HG02884 (cell line): Measurements from ENCODE around the gene HAUS7.

ENCODE experiments used
- ATAC-seq: cut with Tn5 transposase; IDR thresholded peaks from one replicate; pipeline ENCODE4 v1.9.1; 2021; ENCODE audit warnings: mild to moderate bottlenecking, moderate library complexity; ENCODE audit not compliant: unreplicated experiment

The HAUS7 gene

GRCh38 chrX:153470411-153471363 is at the start of gene HAUS7:
TSS of gene HAUS7 (minus strand) at chrX:153470576. CDS start at chrX:153470557, 19 bp downstream.
- peak; percentile 72 for ATAC-seq

GRCh38 chrX:153519569-153520286 is 49.4 kb upstream of the HAUS7 start:
- no peak for ATAC-seq

- no peak for ATAC-seq
Observed at GRCh38 chrX:153517946-153518834, 47.8 kb upstream of the HAUS7 start.

DNA sequence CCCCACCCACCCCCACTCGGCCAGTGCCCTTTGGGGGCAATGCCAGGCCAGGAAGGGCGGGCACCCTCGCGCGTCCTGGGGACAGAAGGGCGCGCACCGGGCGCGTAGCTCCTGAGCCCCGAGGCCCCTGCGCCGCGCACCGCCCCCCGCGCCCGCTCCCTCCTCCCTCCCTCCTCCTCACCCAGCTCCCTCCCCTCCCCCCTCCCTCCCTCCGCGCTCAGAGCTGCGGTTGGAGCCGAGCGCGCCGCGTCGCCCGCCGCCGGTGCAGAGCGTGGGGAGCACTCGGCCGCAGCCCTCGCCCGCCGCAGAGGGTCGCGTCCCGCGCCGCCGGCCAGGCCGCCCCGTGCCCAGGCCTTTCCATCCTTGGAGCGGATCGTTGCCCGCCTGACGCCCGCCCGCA is 47.0 kb upstream of the HAUS7 start, which contains the start of gene ATP2B3:
TSS of gene ATP2B3 (plus strand) at position 220 of the 400 bp plus-strand sequence. CDS start 18,606 bp downstream, outside the sequence.
- ATAC-seq: no peak

GRCh38 chrX:153516073-153516472 is 45.7 kb upstream of the HAUS7 start:
- no peak for ATAC-seq

DNA sequence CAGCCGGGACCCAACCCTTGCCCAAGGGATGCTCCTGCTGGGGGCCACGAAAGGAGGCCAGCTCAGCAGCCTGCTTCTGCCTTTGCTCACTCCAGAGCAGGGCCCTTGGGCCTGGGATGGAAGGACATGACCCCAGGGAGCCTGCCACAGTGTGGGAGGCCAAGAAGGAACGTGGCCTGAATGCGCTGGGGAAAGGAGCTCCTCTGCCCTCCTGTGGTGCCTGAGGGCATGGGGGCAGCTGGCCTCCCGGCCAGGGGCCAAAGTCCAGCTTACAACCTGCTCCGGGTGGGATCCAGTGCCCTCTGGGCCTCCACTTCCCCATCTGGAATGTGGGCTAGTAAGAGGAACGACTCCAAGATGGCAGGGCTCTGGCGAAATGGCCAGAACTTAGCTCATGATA is 45.1 kb upstream of the HAUS7 start:
- no peak for ATAC-seq

GRCh38 chrX:153514259-153514658 is 43.9 kb upstream of the HAUS7 start:
- ATAC-seq: no peak

DNA sequence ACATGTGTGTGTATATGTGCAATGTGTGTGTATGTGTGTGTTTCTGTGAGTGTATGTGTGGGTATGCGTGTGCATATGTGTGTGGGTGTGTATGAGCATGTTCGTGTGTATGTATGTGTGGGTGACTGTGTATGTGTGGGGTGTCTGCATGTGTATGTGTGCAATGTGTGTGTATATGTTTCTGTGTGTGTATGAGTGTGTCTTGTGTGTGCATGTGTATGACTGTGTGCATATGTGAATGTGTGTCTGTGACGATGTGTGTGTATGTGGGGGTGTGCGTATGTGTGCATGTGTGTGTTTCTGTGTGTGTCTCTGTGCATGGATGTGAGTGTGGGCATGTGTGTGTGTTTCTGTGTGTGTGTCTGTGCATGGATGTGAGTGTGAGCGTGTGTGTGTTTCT is 42.9 kb upstream of the HAUS7 start:
- no peak for ATAC-seq

- no peak for ATAC-seq
Observed at GRCh38 chrX:153512501-153512893, 42.1 kb upstream of the HAUS7 start.

GRCh38 chrX:153511784-153512500 is 41.6 kb upstream of the HAUS7 start:
- no peak for ATAC-seq

GRCh38 chrX:153510383-153510782 is 40.0 kb upstream of the HAUS7 start:
- no peak for ATAC-seq

DNA sequence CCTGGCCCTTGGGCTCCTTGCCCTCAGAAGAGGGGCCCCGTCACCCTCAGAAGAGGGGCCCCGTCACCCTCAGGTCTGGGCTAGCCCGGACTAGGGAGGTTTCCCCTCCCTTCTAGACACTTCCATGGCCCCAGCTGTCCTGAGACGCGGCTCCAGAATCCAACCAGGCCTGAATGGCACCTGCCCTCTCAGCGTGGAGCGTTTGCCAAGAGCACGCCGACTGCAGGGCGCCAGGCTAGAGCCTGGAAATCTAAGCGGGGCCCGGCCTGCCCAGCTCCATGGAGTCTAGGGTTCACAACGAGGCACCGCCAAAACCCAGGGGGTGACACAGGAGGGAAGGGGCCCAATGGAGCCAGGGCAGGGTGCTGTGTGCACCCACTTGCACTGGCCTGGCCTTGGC is 39.2 kb upstream of the HAUS7 start:
- ATAC-seq: no peak

DNA sequence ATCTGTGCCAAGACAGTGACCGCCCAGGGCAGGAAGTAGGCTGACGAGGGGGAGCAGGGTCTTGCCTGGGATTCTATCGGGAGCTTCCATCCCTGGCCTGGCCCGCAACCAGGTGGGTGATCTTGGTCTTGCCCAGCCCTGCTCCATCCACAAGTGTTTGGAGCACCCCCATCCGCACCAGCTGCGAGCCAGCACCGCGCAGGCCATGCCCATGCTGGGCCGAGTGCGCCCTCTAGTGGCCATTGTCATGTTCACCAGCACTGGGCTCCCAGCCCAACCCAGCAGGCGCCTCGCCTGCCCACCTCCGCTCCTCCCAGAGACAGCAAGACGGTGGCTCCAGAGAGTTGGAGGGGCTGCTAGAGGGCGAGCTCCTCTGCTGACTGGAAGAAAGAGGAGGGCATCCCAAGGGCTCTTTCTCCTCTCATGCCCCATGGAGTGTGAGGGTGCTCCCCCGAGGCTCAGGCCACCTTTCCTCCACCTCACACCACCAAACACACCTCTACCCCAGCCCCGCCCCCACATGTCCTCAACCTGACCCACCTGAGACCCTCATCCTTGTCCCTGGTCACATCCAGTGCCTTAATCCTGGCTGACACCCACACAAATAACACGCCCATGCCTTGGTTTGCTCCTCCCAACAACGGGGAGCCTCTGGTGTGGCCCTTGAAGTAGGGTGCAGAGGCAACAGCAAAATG is 37.3 kb upstream of the HAUS7 start:
- ATAC-seq: peak; percentile 66

DNA sequence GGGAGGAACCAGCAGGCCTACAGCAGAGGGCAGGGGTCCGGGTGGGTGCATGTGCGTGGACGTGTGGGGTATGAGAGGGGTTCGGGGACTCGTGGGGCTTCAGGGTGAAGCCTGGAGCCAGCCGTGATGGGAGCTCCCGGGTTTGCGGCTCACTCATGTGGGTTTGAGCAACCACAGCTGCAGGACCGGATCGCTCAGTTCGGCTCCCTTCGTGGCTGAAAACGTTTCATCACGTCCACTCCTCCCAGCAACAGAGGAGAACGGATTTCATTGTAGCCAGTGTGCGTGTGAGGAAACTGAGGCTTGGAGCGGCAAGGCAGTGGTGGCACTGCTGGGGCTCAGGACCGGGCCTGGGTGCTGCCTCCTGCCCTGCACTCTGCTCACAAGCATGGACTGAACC is 35.0 kb upstream of the HAUS7 start:
- no peak for ATAC-seq

- no peak for ATAC-seq
Observed at GRCh38 chrX:153504445-153505016, 34.2 kb upstream of the HAUS7 start.

GRCh38 chrX:153502796-153503195 is 32.4 kb upstream of the HAUS7 start:
- ATAC-seq: no peak

DNA sequence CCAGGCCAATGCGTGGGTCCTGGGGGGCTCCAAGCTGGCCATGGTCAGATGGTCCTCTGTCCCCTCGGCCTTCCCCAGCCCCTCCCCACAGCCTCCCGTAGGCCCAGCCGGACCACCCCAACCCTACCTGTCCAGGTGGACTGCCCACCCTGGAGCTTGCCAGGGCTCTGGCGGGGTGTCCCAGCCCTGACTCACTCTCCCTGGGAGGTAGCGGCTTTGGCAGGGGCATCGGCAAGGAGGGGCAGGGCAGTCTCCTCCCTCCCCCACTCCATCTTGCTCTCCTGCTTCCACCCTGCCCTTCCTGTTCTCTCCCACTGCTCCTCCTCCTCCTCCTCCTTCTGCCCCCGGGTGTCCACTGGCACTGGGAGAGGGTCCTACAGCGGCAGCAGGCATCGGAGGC is 31.8 kb upstream of the HAUS7 start:
- ATAC-seq: no peak

DNA sequence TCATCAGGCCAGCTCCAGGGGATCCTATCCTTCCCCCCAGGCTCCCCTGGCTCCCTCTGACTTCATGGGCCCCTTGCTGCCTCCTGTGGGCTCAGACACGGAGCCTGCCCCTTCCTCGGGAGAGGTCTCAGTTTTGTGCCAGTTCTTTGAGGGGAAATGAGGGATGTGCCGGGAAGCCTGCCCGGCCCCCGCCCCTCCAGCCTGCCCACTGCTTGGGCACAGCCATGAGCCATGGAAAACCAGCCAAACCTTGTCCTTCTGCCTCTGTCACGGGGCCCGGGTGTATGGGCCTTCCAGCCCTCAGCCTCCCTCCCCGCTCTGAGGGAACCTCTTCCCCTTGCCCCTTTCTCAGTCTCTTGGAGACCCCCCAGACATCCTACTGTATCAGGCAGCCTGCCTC is 31.2 kb upstream of the HAUS7 start:
- ATAC-seq: no peak

DNA sequence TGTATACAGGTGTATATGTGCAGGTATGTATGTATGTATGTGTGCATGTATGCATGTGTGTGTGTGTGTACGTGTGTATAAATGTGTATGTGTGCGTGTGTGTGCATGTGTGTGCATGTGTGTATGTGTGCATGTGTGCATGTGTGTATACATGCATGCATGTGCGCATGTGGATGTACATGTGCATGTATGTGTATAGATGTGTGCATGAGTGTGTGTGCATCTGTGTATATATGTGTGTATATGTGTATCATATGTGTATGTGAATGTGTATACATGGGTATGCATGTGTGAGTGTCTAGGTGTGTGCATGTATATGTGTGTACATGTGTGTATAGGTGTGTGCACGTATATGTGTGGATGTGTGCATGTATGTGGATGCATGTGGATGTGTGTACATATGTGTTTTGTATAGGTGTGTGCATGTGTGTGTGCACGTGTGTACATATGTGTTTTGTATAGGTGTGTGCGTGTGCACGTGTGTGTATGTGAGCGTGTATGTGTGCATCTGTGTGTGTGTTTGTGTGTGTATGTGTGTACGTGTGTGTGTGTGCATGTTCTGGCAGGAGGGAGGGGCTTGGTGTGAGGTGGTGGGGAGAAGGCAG is 30.4 kb upstream of the HAUS7 start:
- ATAC-seq: no peak
